ENCODE measurements around the gene CBX8.
A peak's percentile ranks its signal among the peaks of the same experiment; 100 is the strongest.

Gene CBX8

DNA sequence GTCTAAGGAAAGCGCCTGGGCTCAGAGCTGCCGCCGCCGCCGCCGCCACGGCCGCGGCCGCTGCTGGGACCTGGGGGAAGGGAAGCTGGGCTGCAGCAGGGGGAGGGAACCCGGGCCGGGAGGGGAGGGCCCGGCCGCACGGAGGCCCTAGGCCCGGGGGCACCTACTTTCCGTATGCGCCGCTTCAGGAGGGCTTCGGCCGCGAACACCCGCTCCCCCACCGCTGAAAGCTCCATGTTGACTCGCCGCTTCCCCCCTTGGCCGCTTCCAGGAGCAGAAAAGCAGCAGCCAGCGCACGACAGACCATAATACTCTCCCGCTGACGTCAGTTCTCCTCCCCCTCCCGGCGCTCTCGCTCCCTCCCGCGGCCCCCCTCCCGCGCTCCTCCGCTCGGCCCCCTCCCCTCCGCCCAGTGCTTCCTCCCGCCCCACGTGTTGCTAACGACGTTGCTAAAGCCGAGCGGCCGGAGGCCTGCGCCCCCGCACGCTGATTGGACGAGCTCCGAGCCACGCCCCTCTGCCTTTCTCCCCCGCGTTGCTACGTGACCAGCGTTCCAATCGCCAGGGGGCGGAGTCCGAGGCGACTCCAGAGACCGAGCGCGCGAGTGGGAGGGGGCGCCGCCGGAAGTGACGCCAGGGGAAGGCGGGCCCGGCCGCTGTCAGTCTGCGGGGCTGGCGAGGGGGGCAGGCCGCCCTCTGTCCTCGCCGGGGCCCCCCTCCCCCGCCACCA, at the start of gene CBX8:
TSS of gene CBX8 (minus strand) at position 315 of the 729 bp plus-strand sequence. CDS start at position 236, 79 bp downstream.
- DNase-seq (ENCODE audit: low spot score): peak; percentile 99

DNA sequence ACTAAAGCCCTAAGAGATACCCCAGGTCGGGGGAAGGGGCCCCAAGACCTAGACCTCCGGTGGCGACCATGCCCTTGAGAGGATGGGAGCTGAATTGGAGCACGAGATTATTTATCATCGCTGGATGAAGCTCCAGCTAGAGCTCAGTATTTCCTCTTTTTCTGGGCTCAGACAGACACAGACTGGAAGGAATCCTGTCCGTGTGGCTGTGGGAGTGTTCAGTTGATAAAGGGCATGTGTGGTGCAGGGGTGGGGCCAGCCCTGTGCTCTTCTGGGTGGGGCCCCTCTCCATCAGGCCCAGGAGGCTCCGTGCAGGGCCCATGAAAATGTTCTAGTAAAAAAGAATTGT, 48.7 kb upstream of the CBX8 start:
- peak; percentile 55 for DNase-seq (ENCODE audit: low spot score)

DNA sequence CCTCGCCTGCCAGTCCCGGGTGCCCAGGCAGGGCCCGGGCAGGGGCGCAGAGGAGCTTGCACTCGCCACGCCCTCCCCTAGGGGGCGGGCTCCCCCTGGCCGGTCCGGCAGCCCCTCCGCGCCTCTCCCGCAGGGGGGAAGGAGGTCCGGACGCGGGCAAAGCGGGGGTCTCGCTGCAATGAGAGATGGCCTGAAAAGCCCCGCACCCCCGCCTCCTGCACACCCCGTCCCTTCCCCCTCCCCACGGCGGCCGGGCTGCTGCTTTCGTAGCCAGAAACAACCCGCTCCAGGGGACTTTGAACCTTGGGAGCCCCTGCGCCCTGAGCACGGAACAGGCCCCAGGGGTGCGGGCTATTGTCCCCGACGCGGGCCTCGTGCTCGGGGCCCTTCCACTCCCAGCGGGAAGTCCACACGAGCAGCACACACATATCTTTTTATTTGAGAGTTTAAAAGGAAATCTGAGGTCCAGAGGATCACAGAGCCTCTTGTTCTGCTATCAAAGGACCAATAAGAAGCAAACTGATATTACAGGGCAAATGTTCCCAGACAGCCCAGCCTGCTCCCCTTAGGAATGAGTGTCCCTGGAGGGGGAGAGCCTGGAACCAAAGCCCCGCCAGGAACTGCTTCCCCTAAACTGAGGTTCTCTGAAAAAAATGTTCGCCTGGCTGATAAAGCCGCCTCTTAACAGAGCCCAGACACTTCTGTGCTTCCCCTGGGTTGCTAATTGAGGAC, 48.2 kb upstream of the CBX8 start:
- peak; percentile 33 for DNase-seq (ENCODE audit: low spot score)

DNA sequence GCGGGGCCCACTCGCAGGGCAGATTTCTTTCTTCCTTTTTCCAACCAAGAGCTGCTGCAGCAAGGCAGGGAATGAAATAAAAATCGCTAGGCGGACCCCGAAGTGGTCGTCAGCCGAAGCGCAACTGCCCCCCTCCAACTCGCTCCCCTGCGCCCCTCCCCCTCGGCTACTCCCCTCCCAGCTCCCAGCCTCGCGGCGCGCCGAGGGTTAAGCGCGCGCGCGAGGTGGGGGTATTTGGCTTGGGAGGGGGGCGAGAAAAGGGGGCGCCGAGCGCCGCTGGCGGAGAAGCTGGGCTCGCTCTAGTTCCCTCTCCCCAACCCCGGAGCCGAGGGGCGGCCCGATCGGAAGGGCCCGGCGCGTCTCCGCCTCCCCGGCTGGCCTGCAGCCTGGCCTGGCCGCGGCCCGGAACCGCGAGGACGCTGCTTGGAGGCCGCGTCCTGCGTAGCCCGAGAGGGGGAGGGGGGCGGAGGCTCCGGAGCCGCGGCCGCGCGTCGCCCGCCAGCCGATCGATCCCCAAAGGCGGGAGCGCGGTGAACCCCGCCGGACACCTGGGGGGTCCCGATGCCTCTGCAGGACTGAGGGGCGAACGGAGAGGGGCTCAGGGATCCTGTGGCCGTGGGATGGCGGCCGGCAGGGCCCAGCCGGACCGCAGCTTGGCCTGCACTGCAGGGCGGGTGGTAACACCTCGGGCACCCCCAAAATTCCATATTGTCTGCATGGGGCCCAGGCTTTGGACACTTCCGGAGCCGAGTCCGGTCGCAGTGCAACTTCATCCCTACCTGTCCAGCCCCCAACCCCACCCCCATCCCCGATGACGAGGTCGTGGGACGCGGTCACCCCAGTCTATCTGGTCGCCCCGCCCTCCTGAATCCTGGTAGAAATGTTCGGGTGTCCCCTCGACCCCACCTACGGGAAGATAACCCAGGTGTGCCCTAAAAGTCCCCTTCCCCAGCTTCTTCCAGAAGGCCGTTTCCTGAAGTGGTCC, 47.2 kb upstream of the CBX8 start:
- peak; percentile 38 for DNase-seq (ENCODE audit: low spot score)

DNA sequence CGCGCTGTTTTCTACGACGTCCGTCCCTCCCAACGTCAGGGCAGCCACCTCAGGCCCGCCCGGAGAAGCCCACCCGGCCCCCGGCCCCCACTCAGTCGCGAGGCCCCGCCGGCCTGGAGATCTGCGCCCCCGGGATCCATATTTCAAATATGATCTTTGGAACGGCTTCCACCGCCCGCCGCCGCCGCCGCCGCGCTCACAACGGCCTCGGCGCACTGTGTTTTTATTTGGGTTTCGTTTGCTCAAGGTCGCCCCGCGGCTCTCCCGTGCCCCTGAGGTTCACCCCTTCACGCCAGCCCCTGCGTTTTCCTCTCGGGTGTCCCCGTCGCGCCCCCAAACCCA, 46.6 kb upstream of the CBX8 start:
- DNase-seq (ENCODE audit: low spot score): no peak

DNA sequence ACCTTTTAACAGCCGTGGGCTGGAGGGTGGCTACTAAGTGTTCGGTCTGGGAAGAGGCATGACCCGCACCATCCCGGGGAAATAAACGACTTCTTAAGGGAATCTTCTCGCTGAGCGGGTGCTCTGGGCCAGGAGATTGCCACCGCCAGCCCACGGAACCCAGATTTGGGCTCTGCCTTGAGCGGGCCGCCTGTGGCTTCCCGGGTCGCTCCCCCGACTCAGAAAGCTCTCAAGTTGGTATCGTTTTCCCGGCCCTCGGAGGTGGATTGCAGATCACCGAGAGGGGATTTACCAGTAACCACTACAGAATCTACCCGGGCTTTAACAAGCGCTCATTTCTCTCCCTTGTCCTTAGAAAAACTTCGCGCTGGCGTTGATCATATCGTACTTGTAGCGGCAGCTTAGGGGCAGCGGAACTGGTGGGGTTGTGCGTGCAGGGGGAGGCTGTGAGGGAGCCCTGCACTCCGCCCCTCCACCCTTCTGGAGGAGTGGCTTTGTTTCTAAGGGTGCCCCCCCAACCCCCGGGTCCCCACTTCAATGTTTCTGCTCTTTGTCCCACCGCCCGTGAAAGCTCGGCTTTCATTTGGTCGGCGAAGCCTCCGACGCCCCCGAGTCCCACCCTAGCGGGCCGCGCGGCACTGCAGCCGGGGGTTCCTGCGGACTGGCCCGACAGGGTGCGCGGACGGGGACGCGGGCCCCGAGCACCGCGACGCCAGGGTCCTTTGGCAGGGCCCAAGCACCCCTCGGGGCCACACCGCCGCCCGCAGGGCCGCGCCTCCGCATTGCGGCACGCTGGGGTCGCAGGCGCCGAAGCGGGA, 46.0 kb upstream of the CBX8 start:
- DNase-seq (ENCODE audit: low spot score): no peak

DNA sequence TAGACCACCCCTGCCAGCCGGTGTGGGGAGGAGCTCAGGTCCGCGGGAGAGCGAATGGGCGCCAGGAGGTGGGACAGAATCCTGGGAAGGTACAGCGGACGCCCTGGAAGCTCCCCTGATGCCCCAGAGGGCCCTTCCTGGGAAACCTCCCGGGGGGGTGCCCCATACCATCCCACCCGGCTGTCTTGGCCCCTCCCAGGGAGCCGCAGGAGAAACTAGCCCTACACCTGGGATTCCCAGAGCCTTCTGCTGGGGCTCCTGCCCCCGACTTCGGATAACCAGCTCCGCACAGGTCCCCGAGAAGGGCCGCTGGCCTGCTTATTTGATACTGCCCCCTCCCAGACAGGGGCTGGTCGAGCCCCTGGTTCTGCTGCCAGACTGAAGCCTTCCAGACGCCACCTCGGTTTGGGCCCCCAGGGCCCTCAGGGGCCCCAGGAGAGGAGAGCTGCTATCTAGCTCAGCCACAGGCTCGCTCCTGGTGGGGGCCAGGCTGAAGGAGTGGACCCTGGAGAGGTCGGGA, 45.3 kb upstream of the CBX8 start:
- DNase-seq (ENCODE audit: low spot score): no peak

DNA sequence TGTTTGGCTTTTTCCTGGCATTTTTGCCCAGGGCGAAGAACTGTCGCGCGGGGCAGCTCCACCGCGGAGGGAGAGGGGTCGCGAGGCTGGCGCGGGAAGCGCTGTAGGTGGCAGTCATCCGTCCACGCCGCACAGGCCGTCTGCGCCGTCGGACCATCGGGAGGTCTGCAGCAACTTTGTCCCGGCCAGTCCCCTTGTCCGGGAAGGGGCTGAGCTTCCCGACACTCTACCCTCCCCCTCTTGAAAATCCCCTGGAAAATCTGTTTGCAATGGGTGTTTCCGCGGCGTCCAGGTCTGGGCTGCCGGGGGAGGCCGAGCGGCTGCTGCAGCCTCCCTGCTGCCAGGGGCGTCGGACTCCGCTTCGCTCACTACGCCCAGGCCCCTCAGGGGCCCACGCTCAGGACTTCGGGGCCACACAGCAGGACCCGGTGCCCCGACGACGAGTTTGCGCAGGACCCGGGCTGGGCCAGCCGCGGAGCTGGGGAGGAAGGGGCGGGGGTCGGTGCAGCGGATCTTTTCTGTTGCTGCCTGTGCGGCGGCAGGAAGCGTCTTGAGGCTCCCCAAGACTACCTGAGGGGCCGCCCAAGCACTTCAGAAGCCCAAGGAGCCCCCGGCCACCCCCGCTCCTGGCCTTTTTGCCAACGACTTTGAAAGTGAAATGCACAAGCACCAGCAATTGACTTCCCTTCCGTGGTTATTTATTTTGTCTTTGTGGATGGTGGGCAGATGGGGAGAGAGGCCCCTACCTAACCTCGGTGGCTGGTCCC, 44.7 kb upstream of the CBX8 start:
- no peak for DNase-seq (ENCODE audit: low spot score)

DNA sequence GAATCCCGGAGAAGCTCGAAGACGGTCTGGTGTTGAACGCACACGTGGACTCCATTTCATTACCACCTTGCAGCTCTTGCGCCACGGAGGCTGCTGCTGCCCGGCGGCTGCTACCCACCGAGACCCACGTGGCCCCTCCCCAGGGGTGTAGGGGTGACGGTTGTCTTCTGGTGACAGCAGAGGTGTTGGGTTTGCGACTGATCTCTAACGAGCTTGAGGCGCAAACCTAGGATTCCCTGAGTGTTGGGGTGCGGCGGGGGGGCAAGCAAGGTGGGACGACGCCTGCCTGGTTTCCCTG, 44.1 kb upstream of the CBX8 start:
- no peak for DNase-seq (ENCODE audit: low spot score)

DNA sequence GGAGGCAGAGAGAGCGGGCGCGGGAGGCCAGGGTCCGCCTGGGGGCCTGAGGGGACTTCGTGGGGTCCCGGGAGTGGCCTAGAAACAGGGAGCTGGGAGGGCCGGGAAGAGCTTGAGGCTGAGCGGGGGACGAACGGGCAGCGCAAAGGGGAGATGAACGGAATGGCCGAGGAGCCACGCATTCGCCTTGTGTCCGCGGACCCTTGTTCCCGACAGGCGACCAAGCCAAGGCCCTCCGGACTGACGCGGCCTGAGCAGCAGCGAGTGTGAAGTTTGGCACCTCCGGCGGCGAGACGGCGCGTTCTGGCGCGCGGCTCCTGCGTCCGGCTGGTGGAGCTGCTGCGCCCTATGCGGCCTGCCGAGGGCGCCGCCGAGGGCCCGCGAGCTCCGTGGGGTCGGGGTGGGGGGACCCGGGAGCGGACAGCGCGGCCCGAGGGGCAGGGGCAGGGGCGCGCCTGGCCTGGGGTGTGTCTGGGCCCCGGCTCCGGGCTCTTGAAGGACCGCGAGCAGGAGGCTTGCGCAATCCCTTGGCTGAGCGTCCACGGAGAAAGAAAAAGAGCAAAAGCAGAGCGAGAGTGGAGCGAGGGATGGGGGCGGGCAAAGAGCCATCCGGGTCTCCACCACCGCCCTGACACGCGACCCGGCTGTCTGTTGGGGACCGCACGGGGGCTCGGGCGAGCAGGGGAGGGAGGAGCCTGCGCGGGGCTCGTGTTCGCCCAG, 43.6 kb upstream of the CBX8 start:
- DNase-seq (ENCODE audit: low spot score): no peak

DNA sequence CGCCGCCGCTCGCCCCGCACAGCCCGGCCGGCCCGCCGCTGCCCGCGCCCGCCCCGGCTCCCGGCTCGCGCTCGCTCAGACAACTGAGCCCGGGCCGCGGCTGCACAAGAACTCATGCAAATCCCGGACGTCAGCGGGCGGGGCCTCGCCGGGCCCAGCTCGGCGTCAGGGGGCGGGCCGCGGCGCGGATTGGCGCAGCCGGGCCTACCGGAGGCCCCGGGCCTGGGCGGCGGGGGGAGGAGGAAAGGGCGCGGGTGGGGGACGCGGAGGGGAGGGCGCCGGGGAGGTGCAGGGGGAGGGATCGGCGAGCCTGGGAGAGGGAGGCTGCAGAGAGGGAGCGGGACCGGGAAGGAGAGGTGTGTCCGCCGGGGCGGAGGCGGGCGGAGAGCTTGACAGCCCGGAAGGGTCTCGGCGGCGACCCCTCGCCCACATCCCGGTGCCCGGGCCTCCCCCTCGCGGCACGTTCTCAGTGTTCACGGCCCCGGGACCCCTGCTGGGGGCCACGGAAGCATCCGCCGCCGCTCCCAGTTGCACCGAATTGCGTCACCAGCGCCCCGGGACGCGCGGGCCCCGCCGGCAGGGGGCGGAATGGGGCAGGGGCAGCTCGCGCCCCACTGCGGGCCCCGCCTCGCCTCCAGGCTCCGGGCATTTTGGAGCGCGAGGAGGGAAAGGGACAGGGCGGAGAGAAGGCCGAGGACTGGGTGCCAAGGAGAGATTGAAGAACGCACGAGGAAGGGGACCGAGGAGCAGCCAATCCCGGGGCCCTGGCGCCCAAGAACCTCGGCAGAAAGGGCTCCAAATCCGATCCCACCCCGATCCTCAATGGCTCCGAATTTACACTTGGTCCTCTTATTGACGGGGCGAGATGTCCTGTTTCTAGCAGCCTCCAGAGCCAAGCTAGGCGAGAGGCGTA, 42.7 kb upstream of the CBX8 start, which contains the start of gene CBX4:
TSS of gene CBX4 (minus strand) at position 85 of the 913 bp plus-strand sequence. CDS start 189 bp downstream, outside the sequence.
- DNase-seq (ENCODE audit: low spot score): peak; percentile 95

DNA sequence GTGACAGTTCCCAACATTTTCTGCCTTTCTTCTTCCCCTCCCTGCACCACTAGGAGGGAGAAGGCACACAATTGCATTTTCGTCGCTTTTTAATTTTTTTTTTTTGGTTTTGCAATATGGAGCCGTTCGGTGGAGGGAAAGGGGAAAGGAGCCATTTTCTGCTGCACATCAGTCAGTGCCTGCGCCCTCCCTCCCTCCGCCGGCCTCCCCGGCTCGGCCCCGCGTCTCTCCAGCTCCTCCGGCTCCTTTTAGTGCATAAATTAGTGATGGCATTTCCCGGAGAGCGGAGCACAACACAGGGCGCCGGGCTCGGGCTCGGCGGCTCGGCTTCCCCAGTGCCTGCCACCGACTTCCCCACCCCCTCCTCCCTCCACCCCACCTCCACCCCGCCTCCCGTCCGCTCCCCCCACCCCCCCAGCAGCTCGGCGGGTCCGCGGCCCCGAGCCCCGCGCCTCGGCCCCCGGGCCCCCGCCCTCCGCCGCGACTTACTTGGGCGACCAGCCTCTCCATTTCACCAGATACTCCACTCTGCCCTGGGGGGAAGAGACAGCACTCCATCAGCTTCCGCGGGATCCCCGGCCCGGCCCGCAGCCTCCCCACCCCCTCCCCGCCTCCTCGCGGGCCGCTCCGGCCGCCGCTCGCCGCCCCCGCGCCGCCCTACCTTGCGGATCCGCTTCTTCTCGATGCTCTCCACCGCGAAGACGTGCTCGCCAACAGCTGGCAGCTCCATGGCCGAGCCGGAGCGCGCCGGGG, 41.8 kb upstream of the CBX8 start:
- peak; percentile 60 for DNase-seq (ENCODE audit: low spot score)

DNA sequence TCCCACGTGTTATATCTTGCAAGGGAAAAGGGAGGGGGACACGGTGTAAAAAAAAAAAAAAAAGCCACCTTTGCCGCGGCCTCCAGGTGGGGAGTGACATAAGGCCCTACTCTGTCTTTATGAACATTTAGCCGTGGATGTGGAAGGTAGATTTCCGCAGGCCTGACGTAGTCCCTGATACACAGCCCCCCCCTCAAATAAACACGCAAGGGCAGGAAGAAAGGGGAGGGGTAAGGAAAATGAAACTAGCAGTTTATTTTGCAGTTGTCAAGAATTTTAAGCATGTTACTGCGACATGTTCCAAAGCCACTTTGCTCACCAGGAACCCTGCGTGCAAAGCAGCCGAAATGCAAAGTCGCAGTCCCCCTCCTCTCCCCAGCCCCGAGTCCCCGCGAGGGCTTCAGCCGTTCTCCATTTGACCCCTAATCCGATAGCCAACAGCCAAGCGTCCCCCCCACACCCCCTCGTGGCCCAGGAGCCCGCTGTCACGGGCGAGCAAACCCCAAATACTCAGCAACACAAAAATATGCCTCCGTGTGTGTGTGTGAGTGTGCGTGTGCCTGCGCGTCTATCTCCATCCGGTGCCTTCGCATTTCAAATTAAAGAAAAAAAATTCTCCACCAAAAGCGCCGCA, 41.1 kb upstream of the CBX8 start:
- DNase-seq (ENCODE audit: low spot score): no peak

DNA sequence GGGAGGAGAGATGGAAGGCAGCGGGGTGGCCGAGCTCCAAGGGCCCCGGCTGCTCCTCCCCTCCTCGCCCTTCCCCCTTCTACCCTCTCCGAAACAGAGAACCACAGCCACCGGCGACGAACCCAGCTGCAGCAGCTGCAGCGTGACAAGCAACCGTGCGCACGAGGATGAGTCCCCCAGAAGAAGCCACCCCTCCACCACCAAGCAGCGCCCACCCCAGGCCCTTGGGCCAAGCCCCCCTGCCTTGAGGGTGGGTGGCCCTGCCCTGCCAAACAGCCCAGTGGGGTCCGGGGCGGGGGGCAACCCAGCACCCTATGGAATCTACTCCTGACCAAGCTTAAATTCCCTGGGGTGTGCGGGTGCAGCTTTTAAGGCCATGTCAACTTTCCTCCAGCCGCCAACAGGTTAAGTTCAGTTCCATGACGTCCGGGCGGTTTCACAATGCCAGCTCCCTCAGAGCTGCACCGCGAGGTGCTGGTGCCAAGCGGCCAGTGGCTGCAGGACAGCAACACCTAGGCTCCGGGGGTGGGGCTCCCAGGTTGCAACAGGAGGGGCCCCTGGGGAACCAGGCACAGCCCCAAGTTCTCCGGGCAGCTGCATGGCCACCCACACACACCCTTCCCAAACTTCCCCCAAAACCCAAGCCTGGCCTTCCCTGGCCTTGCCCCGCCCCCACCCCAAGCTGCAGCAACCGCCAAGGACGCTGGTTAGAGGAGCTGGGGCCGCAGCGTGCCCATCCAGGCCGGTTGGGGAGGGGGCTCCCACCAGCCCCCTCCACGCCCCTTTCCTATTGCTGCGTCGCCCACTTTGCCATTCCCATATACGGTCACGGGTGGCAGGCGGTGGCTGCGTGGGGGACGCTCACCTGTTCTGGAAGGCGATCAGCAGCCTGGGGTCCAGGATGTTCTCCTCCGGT, 40.4 kb upstream of the CBX8 start:
- peak; percentile 28 for DNase-seq (ENCODE audit: low spot score)

DNA sequence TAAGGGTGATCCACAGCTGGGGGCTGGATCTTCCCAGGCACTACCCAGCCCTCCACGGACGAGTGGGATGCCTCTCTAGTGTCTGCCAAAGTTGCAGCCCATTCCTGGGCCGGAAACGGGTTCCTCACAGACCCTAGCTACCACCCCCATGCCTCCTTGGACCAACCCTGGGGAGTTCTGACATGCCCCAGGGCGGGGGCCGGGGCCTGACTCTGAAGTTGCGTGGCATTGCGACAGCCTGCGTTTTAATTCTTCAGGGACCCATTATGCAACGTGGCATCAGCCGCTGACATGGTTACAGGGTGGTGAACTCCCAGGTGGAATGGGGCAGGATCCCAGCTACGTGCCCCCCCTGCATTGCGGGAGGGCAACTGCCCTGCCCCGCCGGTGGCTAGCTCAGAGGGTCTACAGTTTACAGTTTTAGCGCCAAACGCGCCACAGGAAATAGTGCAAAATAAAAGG, 39.7 kb upstream of the CBX8 start:
- DNase-seq (ENCODE audit: low spot score): no peak

DNA sequence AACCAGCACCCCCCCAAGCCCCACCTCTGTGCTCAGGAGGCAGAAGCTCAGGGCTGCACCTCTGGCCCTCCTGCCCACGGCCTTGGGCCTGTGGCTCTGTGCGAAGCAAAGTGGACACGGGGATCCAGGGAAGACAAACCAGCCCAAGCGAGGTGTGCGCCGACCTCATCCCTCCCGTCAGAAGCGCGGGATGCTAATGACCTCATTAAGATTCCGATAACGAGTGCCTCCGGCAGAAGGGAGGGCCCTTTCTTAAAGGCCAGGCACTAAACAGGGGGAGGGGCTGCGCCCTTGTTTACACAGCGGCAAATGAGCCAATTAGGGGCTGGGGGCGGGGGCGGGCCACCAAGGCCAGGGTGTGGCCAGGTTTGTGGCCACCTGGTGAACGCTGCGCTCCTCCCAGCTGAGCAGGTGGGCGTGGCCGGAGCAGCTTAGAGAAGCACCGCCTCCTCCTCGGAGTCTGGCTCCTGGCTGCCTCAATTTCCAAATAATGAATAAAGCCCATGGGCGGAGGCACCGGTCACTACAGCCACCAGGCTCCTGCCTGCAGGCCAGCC, 39.2 kb upstream of the CBX8 start:
- DNase-seq (ENCODE audit: low spot score): no peak

Measured in pons (tissue), 1 donor.